Measurements from ENCODE around the gene ZC2HC1B. TPM values are rescaled to one million over a fixed set of nuclear protein-coding genes. Genes with fewer than 3 reads are reported as not detected.

The ZC2HC1B gene
- total and polyA plus RNA-seq, 4 donors, result not detected

GRCh38 chr6:143986463-143987065 lies 122.3 kb downstream of the ZC2HC1B start:
- WGBS, result 63% methylated on average over 5 of the region's 5 CpGs
- H3K9me3 ChIP-seq (ENCODE audit: control insufficient read depth in 4 of 4, low read length in 3 of 4), result peaks cover 0 to 3% (median 0%) of the 10 kb centered on the region in 4 donors
- no peak overlapping the region for H3K9ac ChIP-seq (ENCODE audit: low read depth in 1 of 2, low read length in 2 of 2)
- H3K27ac ChIP-seq (ENCODE audit: low read depth in 1 of 2, low read length in 2 of 2), result no peak overlapping the region
- no peak overlapping the region for H3K4me3 ChIP-seq (ENCODE audit: low read depth in 1 of 3, low read length in 3 of 3)
- no peak for TF ChIP-seq SP1 (IDR thresholded peaks at IDR 0.05)
- no peak for TF ChIP-seq FOXA2 (IDR thresholded peaks at IDR 0.05)
- TF ChIP-seq GABPA (IDR thresholded peaks at IDR 0.05 in 1 of 2, conservative IDR thresholded peaks at IDR 0.05 in 1 of 2), result no peak
- TF ChIP-seq RXRA (IDR thresholded peaks at IDR 0.05), result no peak
- no peak for TF ChIP-seq HNF4G (IDR thresholded peaks at IDR 0.05)
- TF ChIP-seq, protein P1, sequence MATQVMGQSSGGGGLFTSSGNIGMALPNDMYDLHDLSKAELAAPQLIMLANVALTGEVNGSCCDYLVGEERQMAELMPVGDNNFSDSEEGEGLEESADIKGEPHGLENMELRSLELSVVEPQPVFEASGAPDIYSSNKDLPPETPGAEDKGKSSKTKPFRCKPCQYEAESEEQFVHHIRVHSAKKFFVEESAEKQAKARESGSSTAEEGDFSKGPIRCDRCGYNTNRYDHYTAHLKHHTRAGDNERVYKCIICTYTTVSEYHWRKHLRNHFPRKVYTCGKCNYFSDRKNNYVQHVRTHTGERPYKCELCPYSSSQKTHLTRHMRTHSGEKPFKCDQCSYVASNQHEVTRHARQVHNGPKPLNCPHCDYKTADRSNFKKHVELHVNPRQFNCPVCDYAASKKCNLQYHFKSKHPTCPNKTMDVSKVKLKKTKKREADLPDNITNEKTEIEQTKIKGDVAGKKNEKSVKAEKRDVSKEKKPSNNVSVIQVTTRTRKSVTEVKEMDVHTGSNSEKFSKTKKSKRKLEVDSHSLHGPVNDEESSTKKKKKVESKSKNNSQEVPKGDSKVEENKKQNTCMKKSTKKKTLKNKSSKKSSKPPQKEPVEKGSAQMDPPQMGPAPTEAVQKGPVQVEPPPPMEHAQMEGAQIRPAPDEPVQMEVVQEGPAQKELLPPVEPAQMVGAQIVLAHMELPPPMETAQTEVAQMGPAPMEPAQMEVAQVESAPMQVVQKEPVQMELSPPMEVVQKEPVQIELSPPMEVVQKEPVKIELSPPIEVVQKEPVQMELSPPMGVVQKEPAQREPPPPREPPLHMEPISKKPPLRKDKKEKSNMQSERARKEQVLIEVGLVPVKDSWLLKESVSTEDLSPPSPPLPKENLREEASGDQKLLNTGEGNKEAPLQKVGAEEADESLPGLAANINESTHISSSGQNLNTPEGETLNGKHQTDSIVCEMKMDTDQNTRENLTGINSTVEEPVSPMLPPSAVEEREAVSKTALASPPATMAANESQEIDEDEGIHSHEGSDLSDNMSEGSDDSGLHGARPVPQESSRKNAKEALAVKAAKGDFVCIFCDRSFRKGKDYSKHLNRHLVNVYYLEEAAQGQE (IDR thresholded peaks at IDR 0.05), result no peak
- no peak for TF ChIP-seq ZBTB33 (IDR thresholded peaks at IDR 0.05)
- no peak for TF ChIP-seq YY1 (IDR thresholded peaks at IDR 0.05)
- TF ChIP-seq RAD21 (IDR thresholded peaks at IDR 0.05), result no peak
- TF ChIP-seq FOXA1 (IDR thresholded peaks at IDR 0.05), result no peak
- no peak for TF ChIP-seq HNF4A (conservative IDR thresholded peaks at IDR 0.05)
- no peak for TF ChIP-seq MAX (IDR thresholded peaks at IDR 0.05)
- no peak for DNase-seq (ENCODE audit: low spot score)
- no peaks in the 10 kb centered on the region for H3K36me3 ChIP-seq (ENCODE audit: control insufficient read depth in 4 of 4, insufficient read depth in 3 of 4, low read depth in 1 of 4, low read length in 3 of 4)
- H3K4me1 ChIP-seq (ENCODE audit: control insufficient read depth in 4 of 4, insufficient read depth in 4 of 4, low read length in 3 of 4), result no peaks in the 10 kb centered on the region
- no peaks in the 10 kb centered on the region for H3K27me3 ChIP-seq (ENCODE audit: control insufficient read depth in 4 of 4, insufficient read depth in 4 of 4, low read length in 3 of 4)

Small RNAs within 50 kb of the gene (small RNA-seq; reads per million reads assigned to genes)
- gene ZC2HC1B, result not detected

Other genes with a start within 250 kb of the ZC2HC1B start
- gene PHACTR2, start 186.5 kb upstream of the ZC2HC1B start, total RNA-seq, result 10 to 100 TPM; 15.1 to 23.8 TPM
- gene PHACTR2, start 186.5 kb upstream of the ZC2HC1B start, polyA plus RNA-seq, result 10 to 100 TPM in 1 of 2 donors, 1 to 10 TPM in 1; 4.0 to 14.9 TPM
- 10 to 100 TPM in 1 of 2 donors, 1 to 10 TPM in 1; 8.7 to 13.9 TPM for gene LTV1, start 21.1 kb upstream of the ZC2HC1B start, total RNA-seq
- 10 to 100 TPM; 12.4 to 14.5 TPM for gene LTV1, start 21.1 kb upstream of the ZC2HC1B start, polyA plus RNA-seq
- gene PLAGL1, start 143.8 kb downstream of the ZC2HC1B start, total RNA-seq, result 1 to 10 TPM; 2.6 to 6.3 TPM
- gene PLAGL1, start 143.8 kb downstream of the ZC2HC1B start, polyA plus RNA-seq, result 1 to 10 TPM; 1.3 to 1.4 TPM
- gene SF3B5, start 231.1 kb downstream of the ZC2HC1B start, total RNA-seq, result 10 to 100 TPM; 51.8 to 63.1 TPM
- 100 to 1,000 TPM; 131 to 178 TPM for gene SF3B5, start 231.1 kb downstream of the ZC2HC1B start, polyA plus RNA-seq

All from liver (tissue), 10 donors.